HG03469 (cell line): ENCODE data around the gene KRT78.
"Not testable (repeated sequence)": the region's sequence is repeated elsewhere in the genome, so short reads cannot be mapped to it uniquely, and the experiment has no call there.

Experiments
- ATAC-seq: cut with Tn5 transposase; IDR thresholded peaks from one replicate; pipeline ENCODE4 v1.9.1; 2021; ENCODE audit warnings: mild to moderate bottlenecking, moderate library complexity, moderate number of reproducible peaks; ENCODE audit not compliant: unreplicated experiment

Gene KRT78

DNA sequence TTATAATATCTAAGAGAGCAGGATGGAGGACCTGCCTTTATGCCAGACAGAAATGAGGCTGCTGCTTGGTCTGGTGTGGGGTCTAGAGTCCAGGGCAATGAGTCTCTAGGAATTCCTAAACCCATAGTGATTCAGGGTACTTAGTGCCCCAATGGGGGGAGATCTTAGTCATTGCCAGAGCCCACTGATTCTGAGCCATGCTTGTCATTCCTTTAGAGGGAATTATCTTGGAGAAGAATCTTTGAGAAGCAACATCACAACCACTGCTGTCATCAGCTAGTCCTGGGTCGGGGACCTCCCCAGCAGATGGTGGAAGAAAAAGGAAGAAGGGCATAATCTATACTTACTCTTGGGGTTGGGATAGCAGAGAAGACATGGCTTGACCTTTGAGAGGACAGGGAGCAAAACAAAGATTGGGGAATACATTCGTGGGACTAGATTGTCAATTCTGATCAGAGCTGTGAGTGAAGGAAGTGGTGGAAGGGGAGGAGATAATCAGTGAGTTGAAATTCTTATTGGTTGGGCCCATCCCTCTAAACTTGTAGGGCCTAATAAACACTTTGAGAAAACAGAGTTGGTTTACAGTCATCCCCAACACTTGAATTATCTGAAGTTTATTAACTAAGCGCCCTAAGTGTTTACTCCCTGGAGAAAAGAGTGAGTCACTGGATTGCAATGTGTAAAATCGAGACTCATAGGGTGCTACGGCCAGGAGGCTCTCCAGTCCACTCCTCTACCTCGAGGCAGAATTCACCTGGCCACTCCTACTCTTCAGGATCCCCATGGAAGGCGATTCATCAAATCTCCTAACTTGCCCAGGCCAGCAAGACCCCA is 49.9 kb downstream of the KRT78 start:
- ATAC-seq, result no peak

DNA sequence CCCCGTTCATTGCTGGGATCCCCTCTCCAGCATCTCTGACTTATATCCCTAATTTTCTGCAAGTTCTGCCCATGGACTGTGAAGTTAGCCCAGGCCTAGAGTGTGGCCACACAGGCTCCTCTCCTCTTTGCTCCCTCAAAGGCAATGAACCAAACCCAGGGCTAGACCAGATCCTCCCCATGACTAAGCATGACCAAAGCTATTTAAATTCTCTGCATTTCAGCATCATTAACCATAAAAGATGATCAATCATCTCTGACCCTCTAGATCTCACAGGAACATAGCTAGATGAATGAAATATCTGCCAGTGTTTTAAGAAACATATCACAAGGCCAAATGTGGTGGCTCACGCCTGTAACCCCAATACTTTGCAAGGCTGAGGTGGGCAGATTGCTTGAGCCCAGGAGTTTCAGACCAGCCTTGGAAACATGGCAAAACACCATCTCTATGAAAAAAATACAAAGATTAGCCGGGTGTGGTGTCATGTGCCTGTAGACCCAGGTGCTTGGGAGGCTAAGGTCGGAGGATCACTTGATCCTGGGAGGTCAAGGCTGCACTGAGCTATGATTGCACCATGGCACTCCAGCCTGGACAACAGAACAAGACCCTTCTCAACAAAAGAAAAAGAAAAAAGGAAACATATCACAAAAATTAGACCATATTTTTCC is 50.7 kb downstream of the KRT78 start:
- no peak for ATAC-seq

DNA sequence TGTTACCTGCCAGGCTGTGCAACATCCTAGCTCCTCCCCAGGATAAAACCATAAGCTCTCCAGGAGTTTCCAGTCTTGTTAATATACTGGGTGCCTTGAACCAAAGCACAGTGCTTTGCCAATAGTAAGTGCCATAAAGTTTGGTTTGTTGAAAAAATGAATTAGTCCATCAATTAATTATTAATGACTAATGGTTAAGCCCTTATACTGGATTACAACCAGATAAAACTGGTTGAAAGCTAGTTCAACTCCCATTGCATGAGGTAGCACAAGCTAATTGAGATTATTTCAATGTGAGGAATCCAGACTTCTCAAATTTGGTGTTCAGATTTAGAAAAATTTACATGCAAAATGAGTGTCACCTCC is 51.3 kb downstream of the KRT78 start:
- ATAC-seq, result no peak

DNA sequence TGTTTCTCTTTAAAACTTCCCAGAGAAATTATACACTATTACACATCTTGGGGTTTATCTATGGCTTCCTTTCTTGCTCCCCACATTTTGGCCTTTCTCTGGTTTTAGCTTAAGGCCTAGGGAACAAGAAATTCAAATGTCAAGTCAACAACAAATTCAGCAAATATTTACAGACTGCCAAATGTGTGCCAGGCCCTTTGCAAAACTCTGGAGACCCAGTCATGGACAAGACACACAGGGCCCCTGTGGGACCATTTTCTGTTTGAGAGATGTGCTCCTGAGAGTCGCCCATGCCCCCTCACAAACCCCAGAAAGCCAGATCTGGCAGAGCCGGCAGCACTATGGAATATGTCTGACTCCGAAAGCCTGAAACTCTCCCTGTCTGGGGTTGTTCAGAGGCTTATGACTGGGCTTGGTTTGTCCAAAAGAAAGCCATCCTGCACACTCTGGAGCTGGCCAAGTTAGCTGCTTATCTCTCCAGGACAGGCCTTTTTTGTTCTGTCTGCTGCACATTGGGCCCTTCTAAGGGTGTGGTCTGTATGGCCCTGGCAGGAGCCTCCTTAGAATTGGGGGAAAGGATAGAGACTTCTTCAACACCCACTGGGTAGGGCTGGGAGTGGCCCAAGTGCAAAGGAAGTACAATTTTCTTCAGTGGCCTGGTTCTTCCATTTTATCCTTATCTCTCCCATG is 51.8 kb downstream of the KRT78 start:
- ATAC-seq, result no peak

DNA sequence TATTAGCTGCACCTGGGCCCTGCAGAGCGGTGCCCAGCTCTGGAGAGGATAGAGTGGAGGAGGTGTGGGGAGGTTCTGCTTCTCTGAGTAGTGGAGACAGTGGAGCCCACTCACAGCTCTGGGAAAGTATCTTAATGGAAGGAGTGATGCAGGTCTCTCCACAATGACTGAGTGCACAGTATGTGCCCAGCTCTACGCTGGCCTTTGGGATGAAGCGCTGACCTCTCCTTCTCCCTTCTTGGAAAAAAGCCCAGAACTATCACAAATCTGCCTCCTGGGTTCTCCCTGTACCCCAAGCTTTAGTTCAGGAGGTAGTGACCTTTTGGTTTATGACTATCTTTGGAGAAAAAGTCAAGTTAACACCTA is 52.4 kb downstream of the KRT78 start:
- ATAC-seq, result no peak

DNA sequence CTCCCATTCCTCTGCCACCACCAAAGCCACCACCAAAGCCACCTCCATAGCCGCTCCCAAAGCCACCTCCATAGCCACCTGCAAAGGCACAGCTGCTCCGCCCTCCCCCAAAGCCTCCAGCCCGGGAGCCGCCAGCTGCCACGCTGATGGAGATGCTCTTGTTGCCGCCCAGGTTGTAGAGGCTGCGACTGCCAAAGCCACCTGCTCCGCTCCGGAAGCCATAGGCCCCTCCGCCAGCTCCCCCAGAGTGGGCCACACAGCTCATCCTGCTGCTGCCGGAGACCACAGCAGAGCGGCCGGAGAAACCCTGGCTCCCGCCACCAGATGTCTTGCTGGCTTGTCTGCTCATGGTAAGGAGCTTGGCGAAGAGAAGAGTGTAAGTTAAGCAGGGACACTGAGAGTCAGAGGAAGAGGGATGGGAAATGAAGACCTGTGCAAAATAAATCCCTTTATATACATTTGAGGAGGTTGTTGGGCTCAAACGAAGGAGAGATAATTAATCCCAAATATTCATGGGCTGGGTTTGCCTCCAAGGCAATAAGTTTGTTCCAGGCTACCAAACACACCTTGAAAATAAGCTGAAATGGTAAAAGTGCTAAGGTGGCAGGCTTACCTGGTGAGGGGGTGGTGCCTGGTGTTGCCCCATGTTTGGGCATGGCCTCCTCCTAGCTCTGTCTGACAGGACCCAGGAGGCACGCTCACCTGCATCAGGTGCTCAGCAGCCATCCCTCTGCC is 52.9 kb downstream of the KRT78 start, which contains the start of gene KRT3:
Gene KRT3 (minus strand): TSS at position 424 of the 735 bp plus-strand sequence. CDS start 75 bp downstream, at position 349.
- ATAC-seq, result no peak

DNA sequence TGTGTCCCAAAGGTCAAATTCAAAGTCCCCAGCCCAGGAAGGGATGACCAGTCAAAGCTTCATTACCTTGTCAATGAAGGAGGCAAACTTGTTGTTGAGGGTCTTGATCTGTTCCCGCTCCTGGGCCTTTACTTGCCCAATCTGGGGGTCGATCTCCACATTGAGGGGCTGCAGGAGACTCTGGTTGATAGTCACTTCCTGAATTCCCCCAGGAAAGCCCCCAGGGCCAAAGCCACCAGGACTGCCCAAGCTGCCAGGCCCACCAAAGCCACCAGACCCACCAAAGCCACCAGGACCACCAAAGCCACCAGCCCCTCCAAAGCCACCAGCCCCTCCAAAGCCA is 53.5 kb downstream of the KRT78 start:
- ATAC-seq, result not testable (repeated sequence)

DNA sequence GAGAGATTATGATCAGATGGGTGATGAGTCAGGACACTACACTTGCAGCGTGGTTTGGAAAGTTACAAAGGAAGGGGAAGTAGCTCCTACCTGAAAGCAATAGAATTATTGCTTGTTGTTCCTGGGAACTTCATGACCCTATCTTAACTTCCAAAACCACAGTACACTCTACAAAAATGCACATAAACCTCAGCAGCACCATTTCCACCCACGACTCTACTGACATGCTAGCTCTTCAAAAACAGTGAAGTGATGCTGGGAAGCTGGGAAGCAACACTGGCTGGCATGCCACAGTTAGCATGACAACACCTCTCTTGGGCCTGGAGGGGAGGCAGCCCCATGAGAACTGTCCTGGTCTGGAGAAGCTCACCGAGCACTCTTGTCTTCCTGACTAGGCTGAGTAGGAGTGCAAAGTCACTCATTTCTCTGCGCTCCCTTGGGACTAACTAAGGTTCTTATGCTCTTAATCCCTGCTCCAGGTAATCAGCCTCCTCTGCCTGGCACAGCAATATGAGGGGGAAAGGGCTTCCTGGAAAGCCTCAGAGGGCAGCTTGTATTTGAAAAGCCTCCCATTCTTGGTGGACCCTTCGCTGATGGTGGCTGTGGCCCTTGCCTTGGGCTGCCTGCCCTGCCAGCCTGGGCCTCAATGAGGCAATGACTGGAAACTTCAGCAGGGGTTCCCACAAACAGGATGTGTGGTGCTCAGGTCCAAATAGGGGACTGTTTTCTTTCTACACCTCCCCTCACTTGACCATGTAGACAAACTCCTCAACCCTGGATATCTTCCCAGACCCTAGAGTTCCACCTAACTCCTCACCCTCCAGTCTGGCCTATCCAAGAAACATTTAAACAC is 54.1 kb downstream of the KRT78 start:
- ATAC-seq, result no peak

DNA sequence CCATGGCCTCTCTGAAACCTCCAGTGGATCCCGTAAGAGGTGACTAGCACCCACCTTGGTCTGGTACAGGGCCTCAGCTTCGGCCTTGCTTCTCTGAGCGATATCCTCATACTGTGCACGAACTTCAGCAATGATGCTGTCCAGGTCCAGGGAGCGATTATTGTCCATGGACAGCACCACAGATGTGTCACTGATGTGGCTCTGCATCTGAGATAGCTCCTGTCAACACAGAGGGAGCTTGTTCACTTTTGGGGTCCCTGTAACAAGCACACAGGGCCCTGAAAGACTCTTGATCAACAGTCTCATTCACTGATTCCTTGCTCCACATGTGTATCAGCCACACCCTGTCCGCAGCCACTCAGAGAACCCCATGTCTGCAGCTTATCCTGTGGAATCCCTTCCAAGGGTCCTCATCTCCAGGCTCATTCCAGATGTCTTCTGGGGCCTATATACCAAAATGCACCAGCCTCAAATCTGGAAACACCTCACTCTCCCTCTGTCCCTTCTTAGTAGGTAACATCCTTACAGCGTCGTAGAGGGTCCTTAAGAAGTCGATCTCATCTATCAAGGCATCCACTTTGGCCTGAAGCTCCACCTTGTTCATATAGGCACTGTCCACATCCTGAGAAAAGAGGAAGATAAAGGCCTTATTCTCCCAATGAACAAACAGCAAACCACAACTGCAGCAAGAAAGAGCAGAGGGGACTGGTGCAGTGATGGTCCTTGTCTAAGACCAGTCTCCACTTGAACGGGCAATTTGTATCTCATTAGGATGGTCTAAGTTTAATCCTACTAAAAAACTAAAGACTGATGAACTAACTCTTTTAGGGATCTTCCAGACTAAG is 56.4 kb downstream of the KRT78 start:
- ATAC-seq, result no peak

DNA sequence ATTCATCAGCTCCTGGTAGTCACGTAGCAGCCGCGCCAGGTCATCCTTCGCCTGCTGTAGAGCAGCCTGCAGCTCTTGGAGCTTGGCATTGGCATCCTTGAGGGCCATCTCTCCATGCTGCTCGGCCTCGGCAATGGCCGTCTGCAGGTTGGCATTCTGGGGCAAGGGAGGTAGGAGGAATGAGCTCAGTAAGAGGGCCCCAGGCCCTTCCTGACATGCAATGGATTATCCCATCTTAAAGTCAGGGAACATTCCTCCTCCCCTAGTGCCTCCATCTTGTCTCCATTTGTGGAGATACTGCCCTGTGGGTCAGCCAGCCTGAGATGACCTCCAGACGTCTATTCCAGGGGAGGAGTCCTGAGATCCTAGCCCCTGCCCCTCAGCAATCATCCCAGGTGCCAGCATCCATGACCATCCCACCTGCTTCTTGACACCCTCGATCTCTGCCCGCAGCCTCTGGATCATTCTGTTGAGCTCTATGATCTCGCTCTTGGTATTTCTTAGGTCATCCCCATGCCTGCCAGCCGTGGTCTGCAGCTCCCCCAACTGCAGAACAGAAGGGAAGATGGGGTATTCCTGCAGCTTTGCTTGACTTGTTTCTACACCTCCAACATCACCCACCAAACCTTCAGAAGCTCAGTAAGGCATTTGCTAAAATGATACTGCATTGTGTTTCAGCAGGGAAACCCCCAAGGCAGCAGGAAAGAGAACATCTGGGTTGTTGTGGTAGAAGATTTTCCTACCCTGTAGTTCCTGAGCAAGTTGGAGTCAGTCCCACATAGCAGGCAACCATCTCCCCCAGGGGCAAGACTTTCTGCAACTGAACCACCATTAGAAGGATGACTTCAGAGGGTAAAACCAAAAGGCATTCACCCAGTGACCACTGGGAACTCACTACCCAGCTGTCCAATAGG is 57.3 kb downstream of the KRT78 start:
- ATAC-seq, result no peak

DNA sequence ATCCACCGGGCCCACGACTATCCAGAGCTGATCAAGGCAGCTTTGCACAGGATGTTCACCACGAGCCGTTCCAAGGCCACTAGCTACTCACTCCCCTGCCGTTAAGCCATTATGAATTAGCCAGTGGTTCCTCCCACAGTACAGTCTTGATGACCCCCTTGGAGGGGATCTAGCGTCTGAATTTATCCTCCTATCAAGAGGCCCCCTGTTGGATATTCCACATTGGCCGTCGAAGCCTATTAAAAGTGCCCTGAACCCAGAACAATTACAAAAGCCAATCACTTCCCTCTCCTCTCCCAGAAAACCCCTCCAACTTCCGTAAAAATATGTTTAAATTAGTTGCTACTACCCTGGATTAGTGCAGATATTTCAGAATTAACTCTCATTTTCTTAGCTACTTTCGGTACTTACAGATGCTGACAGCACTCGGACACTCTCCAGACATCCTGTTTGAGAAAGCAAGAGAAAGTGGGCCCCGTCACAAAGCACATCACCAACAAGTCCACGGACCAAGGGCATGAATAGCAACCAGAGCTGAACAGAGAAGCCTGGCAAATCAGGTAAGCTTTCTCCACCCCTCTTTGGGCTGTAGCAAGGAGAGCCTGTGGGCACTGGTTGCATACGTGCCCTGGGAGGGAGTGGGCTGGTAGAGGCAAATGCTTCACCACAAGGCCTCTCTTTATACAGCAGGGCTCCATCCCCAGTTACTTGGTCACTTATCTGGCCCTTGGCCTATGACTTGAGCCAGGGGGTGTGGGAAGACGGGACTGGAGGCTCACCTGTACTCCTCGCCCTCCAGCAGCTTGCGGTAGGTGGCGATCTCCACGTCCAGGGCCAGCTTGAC is 58.1 kb downstream of the KRT78 start:
- no peak for ATAC-seq

DNA sequence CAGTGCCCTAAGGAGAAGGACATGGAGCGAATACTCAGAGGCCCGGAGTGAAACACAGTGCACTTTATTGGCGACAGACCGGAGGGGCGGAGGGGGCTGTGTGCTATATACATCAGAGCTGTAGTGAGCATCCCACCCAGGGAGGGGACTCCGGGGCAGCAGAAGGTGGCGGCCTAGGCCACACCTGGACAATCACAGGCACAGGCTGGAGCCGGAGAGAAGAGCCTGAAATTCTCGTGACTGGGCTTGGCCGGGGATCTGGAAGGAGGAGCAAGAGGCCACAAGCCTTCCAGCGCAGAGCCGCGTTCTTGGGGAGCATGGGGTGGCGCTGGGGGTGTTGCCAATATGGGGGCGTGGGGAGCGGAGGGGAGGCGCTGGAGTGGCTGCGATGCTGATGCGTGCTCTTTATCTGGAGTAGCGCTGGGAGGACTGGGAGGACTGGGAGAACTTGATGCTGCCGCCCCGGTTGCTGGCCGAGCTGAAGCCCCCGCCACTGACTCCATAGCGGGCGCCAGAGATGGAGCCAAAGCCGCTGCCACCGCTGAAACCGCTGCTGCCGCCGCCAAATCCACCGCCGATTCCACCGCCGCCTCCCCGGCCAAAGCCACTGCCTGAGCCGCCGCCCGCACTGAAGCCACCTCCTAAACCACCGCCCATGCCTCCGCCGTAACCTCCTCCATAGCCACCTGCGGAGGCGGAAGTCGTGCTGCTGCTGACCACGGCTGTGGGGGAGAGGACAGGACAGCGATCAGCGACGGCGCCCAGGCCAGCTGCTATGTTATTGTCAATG is 59.0 kb downstream of the KRT78 start:
- no peak for ATAC-seq

DNA sequence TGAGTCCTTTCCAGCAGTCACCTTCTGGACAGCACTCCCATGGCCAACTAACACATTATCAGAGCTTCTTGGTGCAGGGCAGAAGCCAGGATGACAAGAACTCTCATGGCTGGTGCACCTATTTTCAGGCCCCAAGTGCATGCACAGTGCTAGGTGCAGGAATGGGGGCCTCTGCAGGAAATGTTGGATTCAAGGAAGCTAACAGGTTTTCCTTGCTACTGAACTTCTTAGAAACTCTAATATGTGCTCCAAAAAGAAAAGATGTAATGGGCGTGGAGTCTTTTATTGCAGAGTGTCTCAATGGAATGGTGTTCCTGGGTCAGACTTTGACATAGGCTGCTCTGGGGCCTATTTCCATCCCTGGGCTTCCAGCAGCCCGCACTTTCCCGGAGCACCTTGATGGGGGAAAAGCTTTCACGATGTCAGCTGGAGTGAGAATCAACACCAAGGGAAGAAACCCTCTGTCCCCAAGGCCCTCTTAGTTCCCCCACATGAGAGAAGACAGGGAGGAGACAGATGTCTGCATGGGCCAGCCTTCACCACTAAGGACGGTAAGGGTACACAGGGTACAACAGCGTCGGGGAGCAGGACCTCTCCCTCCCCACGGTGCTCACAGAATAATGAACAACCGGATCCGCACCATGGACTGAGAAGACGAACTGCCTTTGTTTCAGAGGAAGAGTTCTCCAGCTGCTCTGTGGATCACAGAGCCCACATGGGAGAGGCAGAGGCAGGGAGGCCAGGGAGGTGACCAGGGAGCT is 59.7 kb downstream of the KRT78 start:
- no peak for ATAC-seq

DNA sequence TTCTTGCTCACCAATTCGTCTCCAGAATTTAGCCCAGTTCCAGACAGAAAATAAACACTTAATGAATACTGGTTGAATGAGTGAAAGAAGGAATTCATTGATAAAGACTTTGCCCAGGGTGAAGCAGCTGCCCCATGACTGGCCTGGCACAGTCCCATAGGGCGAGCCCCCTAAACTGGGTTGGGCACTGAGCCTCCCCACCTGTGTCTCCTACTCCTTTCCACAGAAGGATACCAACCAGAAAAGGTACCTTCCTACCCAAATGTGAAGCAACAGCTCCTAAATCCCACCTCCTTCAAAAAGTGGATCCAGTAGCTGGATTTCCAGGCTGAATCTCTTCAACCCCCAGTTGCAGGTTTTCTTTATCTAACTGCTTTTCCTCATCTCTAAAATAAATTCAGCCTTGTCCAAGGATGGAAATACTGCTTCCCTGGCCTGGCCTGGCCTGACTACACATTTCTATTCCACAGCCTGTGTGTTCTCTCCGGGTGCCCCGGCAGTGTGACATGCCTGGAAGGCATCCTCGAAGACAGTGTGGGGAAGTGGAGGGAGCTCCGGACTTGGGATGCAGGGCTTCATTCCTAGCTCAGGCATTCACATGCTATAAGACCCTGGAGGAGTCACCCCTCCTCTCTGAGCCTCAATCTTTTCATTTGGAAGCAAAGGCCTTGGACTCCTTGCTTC is 60.5 kb downstream of the KRT78 start:
- no peak for ATAC-seq
